Measurements from ENCODE around the gene MOSMO.
"Not testable (repeated sequence)": the region's sequence is repeated elsewhere in the genome, so short reads cannot be mapped to it uniquely, and the experiment has no call there.

The MOSMO gene

GRCh38 chr16:22124583-22125284, 116.8 kb downstream of the MOSMO start:
- H3K9me3 Mint-ChIP-seq, result peaks cover 4% of the 10 kb centered on the region
- TF ChIP-seq CTCF (IDR thresholded peaks at IDR 0.05; ENCODE audit: unreplicated experiment in 3 of 3), result no peak
- H3K27ac Mint-ChIP-seq, result no peak overlapping the region
- H3K36me3 Mint-ChIP-seq (ENCODE audit: low read depth), result no peaks in the 10 kb centered on the region
- no peaks in the 10 kb centered on the region for H3K4me1 Mint-ChIP-seq
- H3K27me3 Mint-ChIP-seq (ENCODE audit: low read depth), result peaks cover 14% of the 10 kb centered on the region
- H3K4me3 Mint-ChIP-seq, result no peak overlapping the region

GRCh38 chr16:22126037-22126558, 118.2 kb downstream of the MOSMO start:
- H3K4me1 Mint-ChIP-seq, result no peaks in the 10 kb centered on the region
- no peaks in the 10 kb centered on the region for H3K36me3 Mint-ChIP-seq (ENCODE audit: low read depth)
- peaks cover 4% of the 10 kb centered on the region for H3K9me3 Mint-ChIP-seq
- no peak overlapping the region for H3K4me3 Mint-ChIP-seq
- peaks cover 14% of the 10 kb centered on the region for H3K27me3 Mint-ChIP-seq (ENCODE audit: low read depth)
- H3K27ac Mint-ChIP-seq, result no peak overlapping the region
- no peak for TF ChIP-seq CTCF (IDR thresholded peaks at IDR 0.05; ENCODE audit: unreplicated experiment in 3 of 3)

DNA sequence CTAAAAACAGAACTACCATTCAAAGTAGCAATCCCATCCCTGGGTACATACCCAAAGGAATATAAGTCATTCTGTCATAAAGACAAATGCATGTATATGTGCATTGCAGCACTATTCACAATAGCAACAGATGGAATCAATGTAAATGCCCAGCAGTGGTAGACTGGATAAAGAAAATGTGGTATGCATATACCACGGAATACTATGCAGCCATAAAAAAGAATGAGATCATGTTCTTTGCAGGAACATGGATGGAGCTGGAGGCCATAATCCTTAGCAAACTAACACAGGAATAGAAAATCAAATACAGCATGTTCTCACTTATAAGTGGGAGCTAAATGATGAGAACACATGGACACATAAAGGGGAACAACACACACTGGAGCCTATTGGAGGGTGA, 120.6 kb downstream of the MOSMO start:
- H3K27ac Mint-ChIP-seq; H3K9me3 Mint-ChIP-seq; H3K27me3 Mint-ChIP-seq (ENCODE audit: low read depth); H3K4me3 Mint-ChIP-seq; H3K36me3 Mint-ChIP-seq (ENCODE audit: low read depth); H3K4me1 Mint-ChIP-seq: not testable (repeated sequence)

- peaks cover 4% of the 10 kb centered on the region for H3K27me3 Mint-ChIP-seq (ENCODE audit: low read depth)
- H3K36me3 Mint-ChIP-seq (ENCODE audit: low read depth), result no peaks in the 10 kb centered on the region
- H3K4me3 Mint-ChIP-seq, result no peak overlapping the region
- TF ChIP-seq CTCF (IDR thresholded peaks at IDR 0.05; ENCODE audit: unreplicated experiment in 3 of 3), result no peak
- H3K27ac Mint-ChIP-seq, result no peak overlapping the region
- peaks cover 4% of the 10 kb centered on the region for H3K9me3 Mint-ChIP-seq
- no peaks in the 10 kb centered on the region for H3K4me1 Mint-ChIP-seq
Observed at GRCh38 chr16:22130528-22130927, 122.6 kb downstream of the MOSMO start.

DNA sequence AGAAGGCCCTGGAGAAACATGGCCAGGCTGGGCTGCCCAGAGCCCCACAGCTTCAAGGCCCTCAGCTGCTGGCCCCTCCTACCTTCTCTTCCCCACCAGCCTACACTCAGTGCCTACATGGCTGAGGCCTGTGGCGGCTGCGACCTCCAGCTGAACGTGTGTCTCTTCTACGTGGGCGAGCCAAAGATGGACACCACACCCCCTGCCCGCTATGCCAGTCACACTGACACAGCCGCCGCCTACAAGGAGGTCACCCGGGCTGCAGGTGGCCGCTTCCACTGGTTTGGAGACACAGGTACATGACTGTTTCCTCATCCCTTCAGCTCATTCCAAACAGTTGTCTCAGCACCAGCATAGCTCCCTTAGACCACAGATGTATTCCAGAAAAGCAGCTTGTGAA, 124.9 kb downstream of the MOSMO start:
- no peak overlapping the region for H3K4me3 Mint-ChIP-seq
- H3K36me3 Mint-ChIP-seq (ENCODE audit: low read depth), result no peaks in the 10 kb centered on the region
- no peak for TF ChIP-seq CTCF (IDR thresholded peaks at IDR 0.05; ENCODE audit: unreplicated experiment in 3 of 3)
- peaks cover 4% of the 10 kb centered on the region for H3K9me3 Mint-ChIP-seq
- no peak overlapping the region for H3K27ac Mint-ChIP-seq
- H3K4me1 Mint-ChIP-seq, result no peaks in the 10 kb centered on the region
- peaks cover 4% of the 10 kb centered on the region for H3K27me3 Mint-ChIP-seq (ENCODE audit: low read depth)
